ENCODE results near the gene TMPRSS7.

DNA sequence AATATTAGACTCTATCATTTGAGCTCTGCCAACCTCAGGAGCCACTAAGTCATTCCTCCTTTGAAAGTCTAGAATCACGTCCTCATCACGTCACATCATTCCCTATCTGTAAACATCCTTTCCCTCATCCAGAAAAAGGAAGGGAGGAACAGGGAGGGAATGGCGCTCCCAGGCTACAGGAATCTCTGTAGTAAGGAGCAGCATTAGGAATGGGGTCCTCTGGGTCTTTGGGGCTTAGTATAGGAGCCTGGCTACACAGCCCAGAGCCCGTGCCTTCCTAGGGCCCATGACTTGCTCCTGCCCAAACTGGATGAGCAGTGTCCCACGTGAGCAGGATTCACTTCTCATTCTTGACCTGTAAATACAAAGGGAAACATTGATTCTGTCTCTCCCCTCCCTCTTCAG is 34.2 kb upstream of the TMPRSS7 start:
- TF ChIP-seq POLR2AphosphoS5 (IDR thresholded peaks at IDR 0.05; ENCODE audit: borderline replicate concordance, low read depth, low read length) = no peak
- TF ChIP-seq EZH2 (IDR thresholded peaks at IDR 0.05) = no peak
